NCI-H446 treated with DMSO at 0.1 percent for 48 hours (cell line): Measurements from ENCODE around the gene DYRK3.

Experiments used
- DNase-seq: peaks from one replicate; lab custom pipeline; 2025; lab: John Stamatoyannopoulos, UW

Gene DYRK3

DNA sequence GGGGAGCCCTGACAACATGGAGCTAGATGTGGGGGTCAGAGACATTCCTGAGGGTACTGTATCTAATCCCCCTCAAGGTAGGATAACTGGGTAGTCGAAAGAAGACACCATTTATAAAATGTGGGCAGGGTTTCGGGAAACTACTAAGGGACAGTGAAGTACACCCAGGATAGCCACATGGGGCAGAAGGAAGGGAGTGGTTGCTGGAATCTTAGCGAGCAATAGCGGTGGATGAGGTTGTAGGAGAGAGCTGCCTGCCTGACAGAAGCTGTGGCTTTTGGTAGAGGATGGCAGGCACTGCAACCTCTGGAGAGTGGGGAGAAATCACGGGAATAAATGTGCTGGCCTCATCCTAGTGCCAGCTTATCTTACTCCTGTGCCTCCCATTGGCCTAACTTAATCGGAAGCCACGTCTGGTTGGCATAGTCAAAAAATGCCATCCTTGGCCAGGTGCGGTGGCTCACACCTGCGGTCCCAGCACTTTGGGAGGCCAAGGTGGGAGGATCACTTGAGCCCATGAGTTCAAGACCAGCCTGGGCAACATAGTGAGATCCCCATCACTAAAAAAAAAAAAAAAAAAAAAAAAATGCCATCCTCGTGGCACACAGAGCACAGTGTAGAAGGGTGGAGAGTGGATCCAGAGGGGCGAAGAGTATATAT lies 26.0 kb downstream of the DYRK3 start:
- no peak for DNase-seq

DNA sequence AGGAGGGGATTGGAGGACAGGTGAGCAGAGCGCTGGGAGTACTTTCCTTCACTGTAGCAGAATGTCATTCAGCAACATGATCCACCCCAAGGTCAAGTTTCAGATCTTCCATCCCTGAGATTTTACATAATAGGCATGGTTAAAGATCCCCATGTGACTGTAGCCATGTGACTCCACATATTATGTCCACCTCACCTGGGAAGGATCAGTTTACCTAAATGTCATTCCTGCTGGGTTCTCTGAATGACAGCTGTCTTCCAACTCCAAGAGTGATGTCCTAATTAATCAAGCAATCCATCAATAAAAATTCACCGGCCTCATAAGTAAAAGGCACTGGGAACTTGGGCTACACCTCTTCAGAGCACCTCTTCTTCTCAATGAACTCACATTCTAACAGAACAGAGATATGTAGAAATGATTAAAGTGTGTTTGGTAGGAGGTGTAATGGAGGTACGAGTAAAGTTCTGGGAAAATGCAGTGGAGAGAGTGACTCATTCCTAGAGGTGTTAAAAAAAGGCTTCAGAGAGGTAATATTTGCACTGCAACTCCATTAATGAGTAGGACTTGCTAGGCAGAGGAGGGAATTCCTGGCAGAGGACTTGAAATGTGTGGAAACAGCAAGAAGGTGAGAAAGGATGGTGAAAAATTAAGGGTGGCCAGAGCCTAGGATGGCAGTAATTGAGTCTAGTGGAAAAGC lies 27.2 kb downstream of the DYRK3 start:
- no peak for DNase-seq

DNA sequence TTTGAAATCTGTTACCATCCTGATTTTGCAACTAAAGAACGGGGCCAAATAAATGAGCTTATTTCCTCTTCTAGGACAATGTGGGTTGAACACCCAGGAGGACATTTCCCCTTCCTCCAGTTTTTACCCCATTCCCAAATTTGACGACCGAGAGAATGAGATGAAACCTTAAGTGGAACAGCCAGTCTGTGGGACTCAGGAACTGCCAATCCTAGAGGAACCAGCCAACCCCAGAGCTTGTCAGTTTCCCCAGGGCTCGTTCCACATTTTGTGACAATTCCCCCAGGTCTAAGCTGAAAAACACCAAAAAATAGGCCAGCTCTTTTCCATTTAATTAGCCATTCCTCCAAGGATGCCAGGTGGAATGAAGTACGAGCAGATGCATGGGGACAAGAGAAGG lies 28.0 kb downstream of the DYRK3 start:
- no peak for DNase-seq

DNA sequence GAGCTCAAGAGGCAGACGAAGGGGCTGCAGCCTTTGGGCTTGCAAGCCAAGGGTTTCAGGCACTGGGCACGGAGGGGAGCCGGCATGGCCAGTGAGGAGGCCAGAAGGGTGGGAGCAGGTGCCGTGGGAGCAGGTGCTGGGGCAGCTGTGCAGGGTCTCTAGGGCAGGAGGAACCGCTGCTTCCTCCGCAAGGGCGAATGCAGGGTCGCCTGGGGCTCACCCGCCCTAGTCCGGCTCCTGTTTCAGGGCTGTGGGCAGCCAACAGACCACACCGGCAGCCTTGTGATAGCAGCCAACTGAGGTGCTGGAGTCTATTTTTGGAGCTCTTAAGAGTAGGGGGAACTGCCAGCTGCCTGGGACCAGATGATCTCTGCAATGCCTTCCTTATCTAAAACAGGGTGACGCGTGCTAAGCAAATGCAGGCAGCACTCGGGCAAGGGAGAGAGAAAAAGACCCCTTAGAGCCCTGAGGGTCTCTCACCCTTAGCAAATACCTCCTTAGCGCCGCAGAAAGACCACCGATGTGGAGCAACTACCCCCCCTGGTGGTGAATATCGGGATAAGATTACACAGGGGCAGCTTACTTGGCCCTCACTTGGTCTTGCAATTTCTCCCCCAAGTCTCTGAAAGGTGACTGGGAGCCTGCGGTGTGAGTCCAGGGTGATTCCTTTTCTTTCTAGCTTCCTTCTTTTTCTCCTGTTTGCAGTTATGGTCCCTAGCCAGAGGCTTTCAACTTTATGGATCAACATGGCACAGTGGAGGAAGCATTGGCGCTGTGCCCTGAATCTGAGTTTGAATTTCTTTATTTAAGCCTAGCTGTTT lies 28.7 kb downstream of the DYRK3 start:
- DNase-seq, result peak; percentile 57

DNA sequence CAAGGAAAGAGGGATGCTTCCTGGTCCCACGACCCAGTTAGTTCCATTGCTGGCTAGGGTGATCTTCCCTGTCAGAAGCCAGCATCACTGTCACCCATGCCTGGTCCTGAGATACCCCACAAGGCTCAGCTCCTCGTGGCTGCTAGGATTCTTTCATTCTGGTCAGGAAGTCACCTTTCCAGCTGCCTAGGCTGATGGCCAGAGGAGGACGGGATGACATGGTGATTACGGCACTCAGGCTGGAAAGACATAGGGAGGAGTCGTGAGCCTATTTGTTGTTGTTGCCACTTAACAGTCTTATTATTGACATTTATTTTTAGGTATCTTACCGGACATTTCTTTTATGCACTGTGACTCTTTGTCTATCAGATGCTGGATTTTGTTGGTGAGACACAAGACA lies 29.4 kb downstream of the DYRK3 start:
- no peak for DNase-seq

DNA sequence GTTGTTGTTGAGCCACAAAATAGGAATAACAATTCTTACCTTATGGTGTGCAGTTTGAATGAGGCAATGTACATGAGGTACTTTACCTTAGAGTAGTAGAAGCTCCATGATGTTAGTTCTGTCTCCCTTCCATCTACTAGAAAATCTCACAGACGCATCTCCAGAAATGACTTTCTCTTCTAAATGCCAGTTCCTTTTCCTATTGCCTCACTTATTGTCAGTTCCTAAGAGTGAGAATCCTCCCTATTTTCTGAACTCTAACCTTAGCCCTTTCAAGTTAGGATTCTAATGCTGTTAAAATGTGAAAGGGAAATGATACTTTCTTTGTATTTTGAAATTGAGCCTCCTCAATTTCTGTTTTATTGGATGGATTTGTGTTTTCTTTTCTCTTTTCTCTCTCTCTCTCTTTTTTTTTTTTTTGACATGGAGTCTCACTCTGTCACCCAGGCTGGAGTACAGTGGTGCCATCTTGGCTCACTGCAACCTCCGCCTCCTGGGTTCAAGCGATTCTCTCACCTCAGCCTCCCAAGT lies 30.8 kb downstream of the DYRK3 start:
- no peak for DNase-seq

DNA sequence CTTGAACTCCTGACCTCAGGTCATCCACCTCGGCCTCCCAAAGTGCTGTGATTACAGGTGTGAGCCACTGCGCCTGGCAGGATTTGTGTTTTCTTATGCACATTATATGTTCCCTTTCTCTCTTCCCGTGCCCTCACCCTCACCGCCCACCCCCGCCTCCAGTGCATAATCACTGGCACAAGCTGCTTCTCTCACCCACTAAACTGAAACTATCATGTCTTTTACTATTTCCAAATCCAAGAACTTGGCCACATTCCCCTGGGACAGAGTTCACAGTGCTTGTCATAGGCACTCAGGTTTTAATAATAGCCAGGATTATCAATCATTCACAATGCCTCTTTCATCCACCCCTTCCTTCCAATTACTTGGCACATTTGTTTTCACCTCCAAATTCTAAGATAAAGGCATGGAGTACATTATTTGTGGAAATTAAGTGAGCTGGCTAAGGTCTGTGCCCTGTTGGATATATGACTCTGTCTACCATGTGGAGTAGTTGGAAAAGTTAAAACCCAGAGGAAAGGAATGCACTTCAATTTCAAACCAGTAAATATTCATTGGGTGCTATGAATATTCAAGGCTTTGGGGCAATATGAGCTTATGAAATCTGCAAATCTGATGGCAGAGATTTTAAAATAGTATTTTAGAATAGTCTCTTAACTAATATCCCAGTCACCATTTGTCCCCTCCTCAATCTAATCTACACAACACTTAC lies 31.8 kb downstream of the DYRK3 start:
- no peak for DNase-seq

DNA sequence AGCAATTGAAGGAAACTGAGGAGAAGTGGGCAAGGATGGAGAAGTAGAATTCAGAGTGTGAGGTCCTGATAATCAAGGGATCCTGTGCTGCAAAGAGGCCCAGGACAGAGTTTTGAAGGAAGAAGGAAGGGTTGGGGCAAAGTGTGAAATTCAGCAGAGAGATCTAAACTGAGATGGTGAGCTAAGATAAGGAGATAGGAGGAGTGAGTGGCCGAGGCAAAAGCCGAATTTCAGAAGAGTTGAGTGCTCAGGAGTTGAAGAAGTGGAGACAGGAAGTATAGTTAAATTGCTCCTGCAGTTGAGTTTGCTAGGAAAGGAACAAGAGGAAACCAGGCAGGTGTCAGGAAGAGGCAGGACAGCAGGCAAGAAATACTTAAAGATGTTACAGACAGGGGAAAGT lies 33.0 kb downstream of the DYRK3 start:
- DNase-seq, result no peak

DNA sequence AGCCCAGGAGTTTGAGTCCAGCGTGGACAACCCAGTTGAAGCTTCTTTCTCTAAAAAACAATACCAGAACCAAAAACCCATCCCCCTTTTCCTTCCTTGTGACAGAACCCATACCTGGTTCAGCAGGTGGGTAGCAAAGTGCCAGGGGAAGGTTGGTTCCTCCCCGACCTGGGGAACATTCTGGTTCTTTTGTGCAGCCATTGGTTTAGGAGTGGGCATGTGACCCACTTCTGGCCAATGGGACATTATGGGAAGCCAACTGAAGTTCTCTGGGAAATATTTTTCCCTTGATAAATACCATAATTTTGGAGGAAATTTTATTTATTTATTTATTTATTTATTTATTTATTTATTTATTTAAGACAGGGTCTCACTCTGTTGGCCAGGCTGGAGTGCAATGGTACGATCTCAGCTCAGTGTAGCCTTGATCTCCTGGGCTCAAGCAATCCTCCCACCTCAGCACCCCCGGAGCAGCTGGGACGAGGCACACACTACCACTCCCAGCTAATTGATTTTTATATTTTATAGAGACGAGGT lies 33.6 kb downstream of the DYRK3 start:
- DNase-seq, result no peak

DNA sequence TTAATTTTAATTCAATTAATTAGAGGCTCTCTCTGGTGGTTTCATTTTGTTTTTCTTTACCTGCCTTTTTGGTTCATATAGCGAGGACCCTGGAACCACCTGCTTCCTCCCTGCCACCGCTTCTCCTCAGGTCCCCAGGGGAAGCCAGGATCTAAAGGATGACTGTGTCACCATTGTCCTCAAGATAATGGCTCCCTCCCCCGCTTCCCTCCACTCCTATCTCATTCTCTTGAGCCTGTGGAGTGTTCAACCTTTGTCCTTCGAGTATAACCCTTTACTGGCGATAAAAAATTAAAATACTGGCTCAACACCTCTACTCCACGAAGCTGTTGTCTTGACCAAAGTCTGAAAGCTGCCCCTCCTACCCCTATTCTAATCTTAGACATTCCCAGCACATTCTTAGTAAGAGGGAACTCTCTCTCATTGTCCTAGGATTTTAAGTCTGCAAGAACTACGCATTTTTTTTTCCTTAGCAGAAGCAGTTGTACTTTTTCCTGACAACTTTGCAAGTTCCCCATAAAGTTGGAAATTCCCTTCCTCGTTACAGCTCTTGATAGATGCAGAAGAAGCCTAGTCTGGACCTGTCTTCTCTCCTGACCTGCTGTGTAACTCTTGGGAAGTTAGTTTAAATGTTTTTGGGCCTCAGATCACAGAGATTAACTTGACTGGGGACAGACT lies 36.8 kb downstream of the DYRK3 start:
- no peak for DNase-seq

DNA sequence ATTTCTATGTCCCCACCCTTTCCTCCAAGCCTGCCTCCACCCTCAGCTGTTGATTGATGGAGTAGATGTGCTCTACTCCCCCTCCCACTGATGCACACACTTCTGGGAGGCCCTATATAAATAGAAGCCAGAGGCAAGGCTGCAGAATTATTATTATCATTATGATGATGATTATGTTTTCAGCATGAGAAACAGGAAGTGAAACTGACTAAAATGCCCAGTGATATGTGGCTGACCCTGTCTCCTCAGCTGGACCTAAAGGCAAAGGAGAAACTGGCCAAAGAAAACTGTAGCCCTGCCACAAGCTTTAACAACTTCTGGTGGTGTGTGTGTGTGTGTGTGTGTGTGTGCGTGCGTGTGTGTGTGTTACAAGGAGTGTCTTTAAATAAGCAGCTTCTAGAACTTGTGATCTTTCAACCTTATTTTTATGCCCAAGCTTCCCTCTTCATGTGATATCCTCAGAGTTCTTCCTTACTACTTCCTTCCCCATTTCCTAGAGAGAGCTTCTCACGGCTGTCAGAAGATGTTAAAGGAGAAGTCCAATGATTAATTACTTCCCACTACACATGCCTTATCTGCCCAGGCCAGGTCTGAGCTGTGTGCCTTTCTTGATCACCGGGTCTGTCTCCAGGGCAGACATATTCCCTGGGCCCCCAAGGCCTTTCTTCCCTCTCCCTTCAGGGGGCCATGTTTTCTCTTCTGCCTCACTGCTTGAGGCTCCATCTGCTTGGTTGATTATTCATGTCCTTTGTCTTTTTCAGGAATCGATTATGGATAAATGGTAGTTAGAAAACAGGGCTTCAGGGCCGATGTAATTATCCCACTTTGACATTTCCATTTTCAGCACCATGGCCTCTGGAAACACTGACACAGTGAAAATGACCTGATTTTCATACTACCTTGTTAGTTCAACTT lies 37.8 kb downstream of the DYRK3 start:
- no peak for DNase-seq

DNA sequence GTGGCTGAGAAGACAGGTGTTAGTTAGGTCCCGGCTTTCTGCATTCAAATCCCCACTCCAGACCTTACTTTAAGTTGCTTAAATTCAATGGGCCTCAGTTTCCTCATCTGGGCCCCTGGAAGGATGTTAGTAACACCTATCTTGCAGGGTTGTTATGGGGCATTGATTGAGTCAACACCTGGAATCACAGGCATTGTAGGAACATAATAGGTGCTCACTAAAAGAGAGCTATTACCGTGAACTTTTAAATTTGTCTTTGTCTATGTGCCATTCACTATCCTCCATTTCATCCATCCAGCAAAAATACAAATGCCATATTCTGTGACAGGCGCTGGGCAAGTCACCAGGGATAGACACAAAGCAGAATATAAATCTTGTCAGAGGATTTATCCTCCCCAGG lies 38.9 kb downstream of the DYRK3 start:
- DNase-seq, result no peak

DNA sequence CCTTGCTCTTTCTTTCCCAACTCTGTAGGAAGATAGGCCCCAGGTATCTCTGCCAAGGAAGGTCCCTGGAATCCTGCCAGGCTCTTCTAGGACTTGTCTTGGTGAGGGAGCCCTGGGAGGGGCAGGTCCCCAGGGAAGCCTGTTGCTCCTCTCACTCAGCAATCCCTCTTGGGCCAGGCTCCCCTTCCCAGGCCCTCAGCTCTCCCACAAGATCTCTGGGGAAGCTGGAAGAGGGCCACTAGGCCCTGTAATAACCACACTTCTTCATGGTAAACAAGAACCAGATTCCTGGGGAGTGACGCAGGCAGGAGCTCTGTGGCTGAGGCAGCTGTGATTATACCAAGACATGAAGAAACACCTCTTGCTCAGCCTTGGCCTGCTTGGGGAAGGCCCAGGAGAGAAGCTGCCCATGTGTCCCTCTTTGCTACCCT lies 39.4 kb downstream of the DYRK3 start:
- DNase-seq, result no peak

DNA sequence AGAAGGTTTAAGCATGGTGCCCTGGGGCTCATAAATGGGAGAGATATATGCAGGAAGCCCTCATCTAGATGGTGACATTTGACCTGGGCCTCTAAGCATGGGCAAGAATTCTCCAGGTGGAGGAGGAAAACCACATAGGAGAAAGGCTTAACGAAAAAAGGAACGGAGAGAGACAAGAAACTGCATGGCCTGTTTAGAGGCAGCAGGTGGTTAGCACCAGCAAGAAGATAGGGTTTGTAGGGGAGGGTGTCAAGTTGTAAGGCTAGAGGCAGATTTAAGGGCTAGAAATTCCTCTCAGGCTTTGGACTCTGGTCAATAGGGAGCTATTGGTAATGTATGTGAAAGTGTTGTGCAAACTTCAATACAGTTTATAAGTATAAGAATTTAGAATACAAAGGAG lies 41.2 kb downstream of the DYRK3 start:
- no peak for DNase-seq

DNA sequence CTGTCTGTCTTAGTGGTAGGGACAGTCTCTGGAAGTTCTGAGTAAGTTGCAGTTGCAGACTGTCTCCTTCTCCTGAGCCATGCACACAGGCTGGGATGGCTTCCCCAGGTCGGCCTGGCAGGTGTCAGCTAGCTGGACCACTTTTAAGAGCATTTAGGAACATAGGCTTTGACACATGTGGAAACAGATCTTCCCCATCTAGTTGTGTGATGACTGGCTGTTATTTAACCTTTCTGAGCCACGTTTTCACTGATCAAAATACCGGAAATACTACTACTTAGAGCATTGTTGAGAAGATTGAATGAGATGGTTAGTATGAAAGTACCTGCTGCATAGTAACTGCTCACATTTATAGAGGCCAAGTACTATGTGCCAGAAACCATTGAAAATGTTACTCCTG lies 43.2 kb downstream of the DYRK3 start:
- no peak for DNase-seq

DNA sequence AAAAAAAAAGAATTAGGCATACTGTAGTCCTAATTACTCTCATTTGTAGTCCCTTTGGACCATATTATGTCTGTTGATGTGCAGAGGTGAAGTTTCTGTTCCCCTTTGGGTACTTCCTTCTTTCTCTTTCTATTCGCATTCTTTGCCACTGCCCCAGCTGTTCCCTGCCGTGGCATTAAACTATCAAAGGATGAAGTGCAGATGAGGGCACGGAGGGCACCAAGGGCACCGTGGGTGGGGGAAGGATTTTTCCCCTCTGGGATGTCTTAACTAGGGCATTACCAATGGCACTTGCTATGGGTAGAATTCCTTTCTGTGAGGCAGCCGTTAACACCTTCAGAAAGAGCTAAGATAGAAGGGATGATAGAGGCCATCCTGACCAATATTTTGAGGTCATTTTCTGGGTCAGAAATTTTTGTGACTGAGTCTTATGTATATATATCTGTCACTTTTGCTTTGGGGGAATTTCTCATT lies 44.4 kb downstream of the DYRK3 start:
- DNase-seq, result no peak

DNA sequence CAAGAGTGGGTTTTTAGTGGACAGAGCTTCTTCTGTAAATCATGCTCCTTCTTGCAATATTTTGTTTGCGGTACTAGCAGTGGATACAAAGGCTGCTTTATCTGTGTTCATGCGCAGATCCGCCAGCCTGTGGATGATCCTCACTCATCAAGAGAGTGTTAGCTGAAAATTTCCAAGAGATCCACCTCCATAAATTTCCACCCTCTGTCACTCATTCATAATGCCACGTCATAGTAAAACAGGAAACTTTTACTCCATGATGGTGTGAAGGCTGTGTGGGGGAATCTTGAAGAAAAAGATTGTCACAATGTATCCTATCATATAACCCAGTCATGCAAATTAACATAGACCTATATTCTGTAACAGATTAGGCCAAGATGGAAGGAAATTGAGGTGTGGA lies 44.9 kb downstream of the DYRK3 start:
- DNase-seq, result no peak

DNA sequence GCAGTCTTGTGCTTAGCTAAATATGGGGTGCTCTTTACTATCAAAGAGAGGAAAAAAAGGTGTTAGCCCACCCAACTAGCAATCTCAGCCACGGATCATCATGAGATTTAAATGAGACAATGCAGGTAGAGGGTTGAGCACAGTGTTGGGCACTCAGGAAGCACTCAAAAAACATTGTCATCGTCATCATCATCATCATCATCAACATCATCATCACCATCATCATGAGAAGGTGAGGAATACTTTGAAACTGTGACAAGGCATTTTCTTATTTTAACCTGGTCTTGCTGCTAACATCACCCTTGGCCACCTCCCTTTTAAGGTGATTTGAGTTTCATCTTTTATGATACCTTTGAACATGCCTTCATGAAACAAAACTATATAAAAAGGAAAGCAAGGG lies 46.0 kb downstream of the DYRK3 start:
- no peak for DNase-seq

DNA sequence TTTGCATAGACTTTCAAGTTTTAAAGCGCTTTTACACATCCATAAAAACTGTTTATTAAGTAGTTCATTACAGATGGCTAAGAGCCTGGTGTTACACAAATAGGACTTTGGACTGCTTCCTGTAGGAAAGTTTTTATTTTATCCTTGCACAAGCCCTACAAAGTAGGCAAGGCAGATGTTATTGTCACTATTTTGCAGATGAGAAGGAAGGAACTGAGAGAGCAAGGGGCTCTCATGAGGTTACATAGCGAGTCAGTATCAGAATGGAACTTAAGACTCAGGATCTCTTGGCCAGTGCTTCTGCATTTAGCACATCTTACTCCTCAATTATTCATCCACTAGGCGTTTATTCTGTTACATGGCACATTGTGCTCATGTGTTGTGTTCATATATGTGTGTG lies 46.8 kb downstream of the DYRK3 start:
- DNase-seq, result no peak

DNA sequence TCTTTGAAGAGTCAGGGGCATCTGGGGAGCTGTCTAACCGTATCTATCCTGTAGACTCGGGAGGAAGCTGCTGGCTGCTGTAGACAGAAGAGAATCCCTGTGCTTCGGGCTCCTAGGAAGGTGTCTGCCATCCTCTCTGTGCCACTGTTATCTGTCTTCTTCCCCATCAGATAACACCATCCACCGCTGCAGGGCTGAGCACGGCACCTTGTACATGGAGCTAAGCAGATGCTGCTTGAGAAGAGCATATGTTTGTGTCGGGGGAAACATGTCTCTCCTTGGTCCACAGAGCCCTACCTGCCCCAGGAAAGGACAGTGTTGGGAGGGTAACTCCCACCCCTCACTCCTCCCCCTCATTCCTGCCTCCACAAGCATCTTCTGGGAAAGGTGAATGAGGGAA lies 48.0 kb downstream of the DYRK3 start:
- no peak for DNase-seq
